GM12872 (cell line): ENCODE results near the gene ADAMTS16.

Experiments
- TF ChIP-seq, protein P1 (sequence below): IDR thresholded peaks from 3 replicates; pipeline ENCODE4 v1.5.1; 2011; ENCODE audit warnings: low read depth, mild to moderate bottlenecking, low read length, moderate library complexity; ENCODE audit not compliant: insufficient read depth

ADAMTS16 gene

DNA sequence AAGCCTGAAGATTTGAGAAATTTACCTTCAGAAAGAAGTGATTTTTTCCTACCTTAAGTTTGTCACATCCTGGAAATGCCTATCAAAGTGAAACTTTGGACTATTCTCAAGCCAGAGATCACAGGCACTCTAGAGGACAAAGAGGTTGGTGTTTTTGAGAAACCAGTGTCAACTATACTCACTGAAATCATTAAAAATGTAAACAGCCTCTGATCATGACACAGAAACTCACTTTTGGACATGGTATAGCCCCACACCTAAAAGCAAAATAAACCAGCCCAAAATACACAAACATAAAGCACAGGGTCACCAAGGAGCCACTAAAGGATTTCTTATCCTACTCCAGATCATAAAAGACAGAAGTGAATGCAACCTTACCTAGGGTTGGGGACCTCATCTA, 216.6 kb downstream of the ADAMTS16 start:
- TF ChIP-seq, protein P1, sequence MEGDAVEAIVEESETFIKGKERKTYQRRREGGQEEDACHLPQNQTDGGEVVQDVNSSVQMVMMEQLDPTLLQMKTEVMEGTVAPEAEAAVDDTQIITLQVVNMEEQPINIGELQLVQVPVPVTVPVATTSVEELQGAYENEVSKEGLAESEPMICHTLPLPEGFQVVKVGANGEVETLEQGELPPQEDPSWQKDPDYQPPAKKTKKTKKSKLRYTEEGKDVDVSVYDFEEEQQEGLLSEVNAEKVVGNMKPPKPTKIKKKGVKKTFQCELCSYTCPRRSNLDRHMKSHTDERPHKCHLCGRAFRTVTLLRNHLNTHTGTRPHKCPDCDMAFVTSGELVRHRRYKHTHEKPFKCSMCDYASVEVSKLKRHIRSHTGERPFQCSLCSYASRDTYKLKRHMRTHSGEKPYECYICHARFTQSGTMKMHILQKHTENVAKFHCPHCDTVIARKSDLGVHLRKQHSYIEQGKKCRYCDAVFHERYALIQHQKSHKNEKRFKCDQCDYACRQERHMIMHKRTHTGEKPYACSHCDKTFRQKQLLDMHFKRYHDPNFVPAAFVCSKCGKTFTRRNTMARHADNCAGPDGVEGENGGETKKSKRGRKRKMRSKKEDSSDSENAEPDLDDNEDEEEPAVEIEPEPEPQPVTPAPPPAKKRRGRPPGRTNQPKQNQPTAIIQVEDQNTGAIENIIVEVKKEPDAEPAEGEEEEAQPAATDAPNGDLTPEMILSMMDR = no peak

DNA sequence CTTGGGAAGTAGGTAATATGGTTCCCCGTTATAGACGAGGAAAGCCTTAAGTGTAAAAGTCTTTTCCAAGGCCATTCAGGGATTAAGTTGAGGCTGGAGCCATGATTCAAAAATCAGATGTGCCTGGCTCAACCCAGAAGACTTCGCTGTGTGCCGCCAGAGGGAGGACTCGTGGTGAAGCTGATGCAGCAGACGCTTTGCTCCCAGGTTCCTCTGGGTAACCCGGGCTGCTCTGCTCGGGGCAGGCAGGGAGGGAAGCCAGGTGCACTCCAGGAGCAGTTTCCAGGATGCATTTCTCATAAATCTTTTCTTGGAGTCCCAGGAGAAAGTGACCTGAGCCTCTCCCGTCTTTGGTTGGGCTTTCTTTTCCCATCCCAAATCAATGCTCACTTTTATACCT, 219.5 kb downstream of the ADAMTS16 start:
- TF ChIP-seq, protein P1 = no peak

- TF ChIP-seq, protein P1 = no peak
These were observed 220.3 kb downstream of the ADAMTS16 start for GRCh38 chr5:5360363-5360940.

- TF ChIP-seq, protein P1 = no peak
These were observed 220.9 kb downstream of the ADAMTS16 start for GRCh38 chr5:5360941-5361520.

- TF ChIP-seq, protein P1 = no peak
These were observed 222.9 kb downstream of the ADAMTS16 start for GRCh38 chr5:5363045-5363444.

DNA sequence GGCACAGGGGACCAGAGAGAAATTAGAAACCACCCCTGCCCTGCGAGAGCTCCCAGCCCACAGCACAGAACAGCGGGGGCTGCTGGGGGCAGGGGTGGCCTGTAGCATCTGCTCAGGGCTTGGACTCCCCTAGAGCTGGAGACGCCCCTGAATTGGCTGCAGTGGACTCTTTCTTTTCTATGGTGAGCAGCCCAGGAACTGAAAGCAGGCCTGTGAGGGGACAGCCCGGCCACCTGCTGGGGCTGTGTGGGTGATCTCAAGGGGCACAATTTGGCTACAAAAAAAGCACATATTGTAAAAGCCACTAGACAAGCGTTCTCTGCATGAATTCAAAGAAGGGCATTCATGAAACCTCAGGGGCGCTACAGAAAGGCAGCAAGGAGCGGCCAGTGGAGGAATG, 224.8 kb downstream of the ADAMTS16 start:
- TF ChIP-seq, protein P1 = no peak

DNA sequence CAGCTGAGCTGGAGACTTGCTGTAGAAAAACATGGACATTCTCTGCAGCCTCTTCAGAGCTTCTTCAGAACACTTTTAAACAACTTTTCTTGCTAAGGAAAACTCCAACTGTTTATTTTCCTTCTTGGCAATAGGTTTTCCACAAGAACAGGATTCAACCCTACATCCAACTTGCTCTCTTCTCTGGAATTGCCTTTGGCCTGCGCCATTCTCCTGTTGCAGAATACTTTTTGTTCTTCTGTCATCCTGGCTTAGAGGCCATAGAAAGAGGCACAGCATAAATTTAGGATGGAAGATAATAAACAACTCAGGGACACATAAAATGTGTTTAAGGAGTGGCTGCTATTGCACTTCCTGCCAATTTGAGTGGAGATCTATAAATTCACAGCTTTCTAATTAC, 227.6 kb downstream of the ADAMTS16 start:
- TF ChIP-seq, protein P1 = no peak
